Muscle layer of duodenum (tissue), 2 donors: Measurements from ENCODE around the gene CSNK1A1.
"Not testable (repeated sequence)": the region's sequence is repeated elsewhere in the genome, so short reads cannot be mapped to it uniquely, and the experiment has no call there.

Experiments used
- H3K27ac ChIP-seq: one replicate; pipeline ENCODE4 v1.7.0; 2013; ENCODE audit warnings: mild to moderate bottlenecking, low read length
- H3K27me3 ChIP-seq: one replicate; pipeline ENCODE4 v1.7.0; 2013; ENCODE audit warnings: low read depth, mild to moderate bottlenecking, control low read depth, low read length
- H3K36me3 ChIP-seq, 2 donors: one replicate each; pipeline ENCODE4 v1.7.0; 2013; ENCODE audit warnings: low read length in 2 of 2, control low read depth in 1 of 2, mild to moderate bottlenecking in 1 of 2; ENCODE audit not compliant: insufficient read depth in 2 of 2, control insufficient read depth in 1 of 2
- H3K4me1 ChIP-seq, 2 donors: one replicate each; pipeline ENCODE4 v1.7.0; 2013; ENCODE audit warnings: low read length in 2 of 2, mild to moderate bottlenecking in 2 of 2, control low read depth in 1 of 2, moderate library complexity in 1 of 2; ENCODE audit not compliant: insufficient read depth in 2 of 2, control insufficient read depth in 1 of 2
- H3K4me3 ChIP-seq, 2 donors: one replicate each; pipeline ENCODE4 v1.7.0; 2013; ENCODE audit warnings: low read length in 2 of 2, low read depth in 1 of 2, mild to moderate bottlenecking in 1 of 2
- H3K9me3 ChIP-seq, 2 donors: one replicate each; pipeline ENCODE4 v1.7.0; 2013; ENCODE audit warnings: low read length in 2 of 2, control low read depth in 1 of 2, mild to moderate bottlenecking in 1 of 2; ENCODE audit not compliant: control insufficient read depth in 1 of 2
- donor health status: healthy.

The CSNK1A1 gene

DNA sequence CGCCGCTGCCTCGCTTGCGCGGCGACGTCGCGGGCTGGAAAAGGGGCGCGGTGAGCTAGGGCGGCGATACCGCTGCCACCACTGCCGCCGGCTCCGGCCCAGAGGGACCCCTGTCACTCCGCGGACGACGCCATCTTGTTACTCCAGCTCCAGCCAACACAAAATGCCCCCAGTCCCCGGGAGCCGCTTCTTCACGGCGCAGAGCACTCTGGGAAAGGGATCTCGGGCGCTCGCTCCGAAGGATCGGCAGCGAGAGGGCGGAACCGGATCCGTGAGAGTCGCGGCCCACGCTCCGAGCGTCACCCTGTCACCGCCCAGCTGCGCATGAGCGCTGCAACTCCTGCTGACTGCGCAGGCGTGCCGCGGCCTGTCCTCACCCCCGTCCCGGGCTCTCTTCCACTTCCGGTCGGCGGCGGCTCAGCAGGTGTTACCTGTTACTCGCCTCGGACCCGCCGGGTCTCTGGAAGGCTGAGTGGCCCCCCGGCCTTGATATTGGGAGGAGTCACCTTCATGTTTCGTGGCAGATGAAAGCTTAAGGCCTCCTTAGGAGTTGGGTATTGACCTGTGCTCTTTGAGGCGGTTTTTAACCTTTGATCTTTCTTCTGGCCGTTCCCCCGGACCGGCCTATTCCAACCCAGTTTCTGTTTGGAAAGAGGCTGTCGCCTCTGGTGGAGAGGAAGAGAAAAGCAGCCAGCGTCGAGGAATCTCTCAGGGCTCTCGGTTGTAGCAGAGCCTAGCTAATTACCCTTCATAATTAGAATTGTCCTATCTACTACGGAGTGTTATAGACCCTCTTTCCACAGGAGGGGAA lies at the start of gene CSNK1A1:
CSNK1A1 (minus strand) TSS at position 213 of the 811 bp plus-strand sequence. CDS start 475 bp downstream, outside the sequence.
- Histone ChIP-seq H3K27me3 (no peaks in the 10 kb centered on the region), H3K4me3 (peak within 1 kb of the TSS; percentile 96 to 99), H3K36me3 (peaks cover 0 to 32% of the 10 kb centered on the region in 2 donors), H3K9me3 (no peaks in the 10 kb centered on the region), H3K4me1 (peaks cover 10 to 25% of the 10 kb centered on the region in 2 donors), H3K27ac (peak within 1 kb of the TSS; percentile 97)

DNA sequence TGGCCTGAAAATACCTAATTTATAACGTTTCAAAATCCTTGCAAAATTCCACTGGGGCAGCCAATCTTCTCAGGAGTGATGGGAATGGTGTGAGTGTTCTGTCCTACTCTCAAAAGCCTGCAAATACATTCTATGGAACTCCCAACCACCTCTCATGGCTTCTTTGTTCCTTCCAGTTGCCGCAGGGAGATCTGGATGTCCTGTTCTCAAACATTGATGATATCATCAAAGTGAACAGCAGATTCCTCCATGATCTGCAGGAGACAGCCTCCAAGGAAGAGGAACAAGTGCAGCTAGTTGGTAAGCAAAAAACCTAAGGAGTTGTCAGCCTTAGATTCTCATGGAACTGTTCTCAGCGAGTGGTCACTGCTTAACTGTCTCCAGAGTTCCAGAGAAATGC lies 49.7 kb upstream of the CSNK1A1 start:
- no peak overlapping the region for H3K4me3 ChIP-seq
- no peaks in the 10 kb centered on the region for H3K27me3 ChIP-seq
- H3K9me3 ChIP-seq = no peaks in the 10 kb centered on the region
- no peak overlapping the region for H3K27ac ChIP-seq
- H3K36me3 ChIP-seq = peaks cover 21 to 45% of the 10 kb centered on the region in 2 donors
- peaks cover 4 to 6% of the 10 kb centered on the region in 2 donors for H3K4me1 ChIP-seq

DNA sequence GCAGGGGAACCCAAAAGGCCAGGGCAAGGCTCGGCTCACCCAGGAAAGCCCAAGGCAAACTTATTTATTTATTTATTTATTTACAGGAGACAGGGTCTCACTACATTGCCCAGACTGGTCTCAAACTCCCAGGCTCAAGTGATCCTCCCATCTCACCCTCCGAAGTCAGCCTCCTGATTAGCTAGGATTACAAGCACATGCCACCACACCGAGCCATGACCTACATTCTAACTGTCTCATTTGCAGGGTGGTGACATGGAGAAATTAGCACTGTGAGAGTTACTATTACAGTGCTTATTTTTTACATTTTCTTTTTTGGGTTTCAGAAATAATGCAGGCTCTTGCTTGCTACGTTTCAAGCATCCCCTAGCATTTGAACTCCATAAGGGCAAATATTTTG lies 48.1 kb upstream of the CSNK1A1 start:
- Histone ChIP-seq H3K9me3 (no peaks in the 10 kb centered on the region), H3K27me3 (no peaks in the 10 kb centered on the region), H3K36me3 (peaks cover 16 to 39% of the 10 kb centered on the region in 2 donors), H3K4me3 (no peak overlapping the region), H3K27ac (no peak overlapping the region), H3K4me1 (peaks cover 0 to 14% of the 10 kb centered on the region in 2 donors)

DNA sequence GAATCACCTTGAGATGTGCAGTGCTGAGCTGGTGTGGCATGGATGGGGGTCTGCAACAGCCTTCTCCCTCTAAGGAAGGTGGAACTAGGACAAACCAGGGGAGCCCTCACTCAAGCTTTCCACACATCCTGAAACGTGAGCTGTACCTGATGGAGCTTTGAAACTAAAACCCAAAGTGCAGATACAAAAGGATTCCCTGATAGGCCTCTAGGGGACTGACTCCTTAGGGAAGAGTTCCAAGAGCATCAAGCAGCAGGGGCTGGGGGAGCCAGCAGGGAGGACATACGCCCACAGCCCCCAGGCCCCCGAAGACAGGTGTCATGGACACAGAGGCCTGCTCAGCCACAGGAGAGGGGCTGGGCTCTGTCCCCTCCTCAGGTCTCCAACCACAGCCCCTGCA lies 47.7 kb upstream of the CSNK1A1 start:
- H3K27me3 ChIP-seq = no peaks in the 10 kb centered on the region
- H3K36me3 ChIP-seq = peaks cover 16 to 35% of the 10 kb centered on the region in 2 donors
- no peaks in the 10 kb centered on the region for H3K9me3 ChIP-seq
- H3K27ac ChIP-seq = no peak overlapping the region
- peaks cover 0 to 18% of the 10 kb centered on the region in 2 donors for H3K4me1 ChIP-seq
- no peak overlapping the region for H3K4me3 ChIP-seq

DNA sequence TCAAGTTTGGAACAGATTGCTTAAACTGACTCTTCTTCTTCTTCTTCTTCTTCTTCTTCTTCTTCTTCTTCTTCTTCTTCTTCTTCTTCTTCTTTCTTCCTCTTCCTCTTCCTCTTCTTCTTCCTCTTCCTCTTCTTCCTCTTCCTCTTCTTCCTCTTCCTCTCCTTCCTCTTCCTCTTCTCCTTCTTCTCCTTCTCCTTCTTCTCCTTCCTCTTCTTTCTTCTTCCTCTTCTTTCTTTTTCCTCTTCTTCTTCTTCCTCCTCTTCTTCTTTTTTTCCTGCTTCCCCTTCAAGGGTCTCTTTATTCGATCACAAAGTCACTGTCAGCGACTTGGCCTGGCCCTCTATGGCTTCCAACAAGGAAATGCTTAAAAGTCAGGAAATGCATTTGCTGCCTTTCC lies 47.0 kb upstream of the CSNK1A1 start:
- H3K27ac ChIP-seq, H3K27me3 ChIP-seq, H3K9me3 ChIP-seq, H3K4me3 ChIP-seq: not testable (repeated sequence)
- peaks cover 0 to 20% of the 10 kb centered on the region in 2 donors for H3K4me1 ChIP-seq
- H3K36me3 ChIP-seq = peaks cover 16 to 34% of the 10 kb centered on the region in 2 donors

DNA sequence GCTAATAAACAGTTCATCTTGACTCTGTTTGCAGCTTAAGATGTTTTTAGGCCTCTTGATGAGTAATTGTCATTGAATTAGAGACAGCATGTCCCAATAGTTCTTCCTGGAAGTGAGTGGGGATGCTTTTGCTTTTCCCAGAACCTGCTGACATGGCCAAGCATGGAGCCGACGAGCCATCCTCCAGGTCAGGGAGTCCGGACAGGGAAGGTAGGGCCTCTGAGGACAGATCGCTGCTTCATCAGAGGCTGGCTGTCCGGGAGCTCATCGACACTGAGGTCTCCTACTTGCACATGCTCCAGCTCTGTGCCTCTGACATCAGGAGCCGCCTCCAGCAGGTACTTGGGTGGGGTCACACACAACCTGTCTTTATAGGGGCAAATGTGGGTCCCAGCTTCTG lies 46.4 kb upstream of the CSNK1A1 start:
- H3K4me3 ChIP-seq = no peak overlapping the region
- H3K9me3 ChIP-seq = no peaks in the 10 kb centered on the region
- H3K4me1 ChIP-seq = peaks cover 0 to 20% of the 10 kb centered on the region in 2 donors
- no peak overlapping the region for H3K27ac ChIP-seq
- no peaks in the 10 kb centered on the region for H3K27me3 ChIP-seq
- H3K36me3 ChIP-seq = peaks cover 16 to 34% of the 10 kb centered on the region in 2 donors

DNA sequence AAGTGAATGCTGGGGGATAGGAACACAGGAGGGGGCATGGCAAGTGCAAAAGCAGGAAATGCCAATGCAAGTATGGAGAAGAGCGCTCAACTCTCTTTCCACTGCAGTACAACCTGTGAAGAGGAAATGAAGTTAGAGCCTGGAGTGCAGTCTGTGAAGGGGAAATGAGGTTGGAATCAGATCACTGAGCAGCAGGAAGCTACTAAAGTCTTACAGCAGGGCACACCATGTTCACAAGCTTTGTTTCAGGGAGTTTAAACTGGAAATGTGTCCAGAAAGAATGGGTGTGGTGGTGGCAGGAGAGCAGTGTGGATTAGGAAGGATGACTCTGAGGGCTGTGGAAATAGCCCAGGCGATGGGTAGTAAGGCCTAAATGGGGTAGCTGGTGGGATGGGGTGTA lies 45.5 kb upstream of the CSNK1A1 start:
- peak overlapping the region; percentile 31 for H3K27ac ChIP-seq
- H3K4me3 ChIP-seq = no peak overlapping the region
- no peaks in the 10 kb centered on the region for H3K27me3 ChIP-seq
- H3K4me1 ChIP-seq = peaks cover 0 to 20% of the 10 kb centered on the region in 2 donors
- no peaks in the 10 kb centered on the region for H3K9me3 ChIP-seq
- peaks cover 10 to 27% of the 10 kb centered on the region in 2 donors for H3K36me3 ChIP-seq

DNA sequence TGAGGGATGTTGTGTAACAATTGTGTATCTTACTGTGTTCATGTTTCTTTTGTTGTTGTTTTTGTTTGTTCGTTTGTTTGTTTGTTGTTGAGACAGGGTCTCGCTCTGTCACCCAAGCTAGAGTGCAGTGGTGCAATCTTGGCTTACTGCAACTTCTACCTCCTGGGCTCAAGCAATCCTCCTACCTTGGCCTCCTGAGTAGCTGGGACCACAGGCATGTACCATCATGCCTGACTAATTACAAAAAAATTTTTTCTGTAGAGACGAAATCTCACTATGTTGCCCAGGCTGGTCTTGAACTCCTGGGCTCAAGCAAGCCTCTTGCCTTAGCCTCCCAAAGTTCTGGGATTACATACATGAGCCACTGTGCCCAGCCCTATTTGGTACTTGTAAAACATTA lies 43.9 kb upstream of the CSNK1A1 start:
- peaks cover 0 to 12% of the 10 kb centered on the region in 2 donors for H3K36me3 ChIP-seq
- not testable (repeated sequence) for H3K27ac ChIP-seq, H3K9me3 ChIP-seq, H3K4me3 ChIP-seq, H3K27me3 ChIP-seq
- H3K4me1 ChIP-seq = peaks cover 0 to 20% of the 10 kb centered on the region in 2 donors

DNA sequence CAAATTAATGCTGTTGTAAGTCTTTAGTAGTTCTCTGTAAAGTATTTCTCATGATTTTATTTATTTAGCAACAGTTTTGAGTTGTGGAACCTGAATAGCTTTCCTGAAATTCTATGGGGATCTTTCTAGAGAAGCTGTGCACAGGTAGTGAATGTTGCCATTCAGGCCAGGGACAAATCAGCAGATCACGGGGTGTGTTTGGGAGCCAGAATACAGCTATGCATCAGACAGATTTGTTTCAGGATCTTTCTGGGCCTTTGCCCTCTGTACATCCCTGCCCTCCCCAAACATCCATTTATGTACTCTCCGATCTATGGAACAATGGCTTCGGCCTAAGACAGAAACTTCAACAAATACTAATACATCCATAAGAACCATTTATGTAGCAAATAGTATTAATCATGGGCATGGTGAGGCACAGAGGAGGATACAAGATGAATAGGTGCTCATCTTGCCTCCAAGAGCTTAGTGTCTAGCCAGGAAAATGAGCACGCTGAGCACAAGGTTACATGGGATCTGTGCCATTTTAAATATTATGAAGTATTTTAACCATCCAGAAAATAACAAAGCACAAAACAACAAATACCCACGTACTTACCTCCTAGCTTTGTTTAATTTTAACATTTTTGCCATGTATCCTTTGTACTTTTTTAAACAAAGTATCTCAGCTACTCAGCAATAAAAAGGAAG lies 43.1 kb upstream of the CSNK1A1 start:
- H3K4me1 ChIP-seq = peaks cover 0 to 20% of the 10 kb centered on the region in 2 donors
- peaks cover 0 to 12% of the 10 kb centered on the region in 2 donors for H3K36me3 ChIP-seq
- H3K4me3 ChIP-seq = no peak overlapping the region
- no peaks in the 10 kb centered on the region for H3K27me3 ChIP-seq
- no peaks in the 10 kb centered on the region for H3K9me3 ChIP-seq
- peak overlapping the region; percentile 14 for H3K27ac ChIP-seq

DNA sequence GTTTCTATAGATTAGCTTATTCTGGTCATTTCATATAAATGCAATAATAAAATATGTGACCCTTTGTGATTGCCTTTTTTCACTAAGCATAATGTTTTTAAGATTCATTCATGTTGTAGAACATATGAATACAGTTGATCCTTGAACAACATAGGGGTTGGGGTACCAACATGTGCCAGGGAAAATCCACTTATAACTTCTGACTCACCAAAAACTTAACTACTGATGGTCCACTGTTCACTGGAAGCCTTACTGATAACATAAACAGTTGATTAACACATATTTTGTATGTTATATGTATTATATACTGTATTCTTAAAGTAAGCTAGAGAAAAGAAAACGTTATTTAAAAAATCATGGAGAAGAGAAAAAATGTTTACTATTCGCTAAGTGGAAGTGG lies 42.1 kb upstream of the CSNK1A1 start:
- H3K9me3 ChIP-seq = no peaks in the 10 kb centered on the region
- no peak overlapping the region for H3K27ac ChIP-seq
- H3K4me3 ChIP-seq = no peak overlapping the region
- H3K27me3 ChIP-seq = no peaks in the 10 kb centered on the region
- peaks cover 0 to 20% of the 10 kb centered on the region in 2 donors for H3K4me1 ChIP-seq
- H3K36me3 ChIP-seq = peaks cover 0 to 7% of the 10 kb centered on the region in 2 donors

DNA sequence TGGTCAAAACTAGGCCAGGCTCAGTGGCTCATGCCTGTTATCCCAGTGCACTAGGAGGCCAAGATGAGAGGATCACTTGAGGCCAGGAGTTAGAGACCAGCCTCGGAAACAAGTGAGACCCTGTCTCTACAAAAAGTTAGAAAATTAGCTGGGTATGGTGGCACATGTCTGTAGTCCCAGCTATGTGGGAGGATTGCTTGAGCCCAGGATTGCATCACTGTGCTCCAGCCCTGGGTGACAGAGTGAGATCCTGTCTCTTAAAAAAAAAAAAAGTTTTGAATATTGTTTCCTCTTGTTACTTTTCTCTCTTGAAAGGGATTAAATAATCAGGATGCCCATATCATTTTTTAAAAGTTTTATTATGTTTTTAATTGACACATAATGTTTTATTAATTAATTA lies 37.7 kb upstream of the CSNK1A1 start:
- Histone ChIP-seq H3K27me3 (no peaks in the 10 kb centered on the region), H3K4me1 (peaks cover 7 to 25% of the 10 kb centered on the region in 2 donors), H3K4me3 (no peak overlapping the region), H3K9me3 (no peaks in the 10 kb centered on the region), H3K27ac (no peak overlapping the region), H3K36me3 (no peaks in the 10 kb centered on the region)
